Pons (tissue), 1 donor: ENCODE results near the gene BAIAP2L1.

Experiments used
- DNase-seq: peaks from one replicate; pipeline ENCODE4 v3.0.0-alpha.2; 2016; ENCODE audit warnings: low spot score

The BAIAP2L1 gene

DNA sequence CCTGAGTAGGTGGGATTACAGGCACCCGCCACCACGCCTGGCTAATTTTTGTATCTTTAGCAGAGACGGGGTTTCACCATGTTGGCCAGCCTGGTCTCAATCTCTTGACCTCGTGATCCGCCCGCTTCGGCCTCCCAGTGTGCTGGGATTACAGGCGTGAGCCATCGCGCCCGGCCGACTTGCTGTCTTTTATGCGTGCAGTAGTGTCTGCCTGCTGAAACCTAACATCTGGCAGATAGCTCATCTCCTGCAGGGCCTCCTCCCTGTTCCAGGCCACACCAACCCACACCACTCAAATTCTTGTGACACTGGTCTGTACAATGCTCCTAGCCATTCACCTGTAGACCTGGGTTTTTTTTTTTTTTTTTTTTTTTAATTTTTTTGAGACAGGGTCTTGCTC, 41.5 kb downstream of the BAIAP2L1 start:
- no peak for DNase-seq

DNA sequence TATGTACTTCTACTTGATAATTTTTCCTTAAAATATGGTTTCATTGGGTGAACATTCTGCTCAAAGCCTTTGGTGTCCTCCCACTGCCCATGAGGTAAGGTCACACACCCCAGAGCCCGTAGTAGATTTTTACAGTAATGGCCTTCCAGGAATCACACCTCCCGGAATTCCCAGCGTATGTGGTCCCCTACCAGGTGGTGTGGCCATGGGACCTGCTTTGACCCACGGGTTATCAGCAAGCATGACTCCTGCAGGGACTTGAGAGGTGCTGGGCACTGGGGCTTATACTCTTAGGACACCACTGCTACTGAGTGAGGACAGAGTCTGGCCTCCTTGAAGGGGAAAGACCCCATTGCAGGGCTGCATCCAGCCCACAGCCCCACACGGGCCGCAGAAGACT, 42.2 kb downstream of the BAIAP2L1 start:
- no peak for DNase-seq

DNA sequence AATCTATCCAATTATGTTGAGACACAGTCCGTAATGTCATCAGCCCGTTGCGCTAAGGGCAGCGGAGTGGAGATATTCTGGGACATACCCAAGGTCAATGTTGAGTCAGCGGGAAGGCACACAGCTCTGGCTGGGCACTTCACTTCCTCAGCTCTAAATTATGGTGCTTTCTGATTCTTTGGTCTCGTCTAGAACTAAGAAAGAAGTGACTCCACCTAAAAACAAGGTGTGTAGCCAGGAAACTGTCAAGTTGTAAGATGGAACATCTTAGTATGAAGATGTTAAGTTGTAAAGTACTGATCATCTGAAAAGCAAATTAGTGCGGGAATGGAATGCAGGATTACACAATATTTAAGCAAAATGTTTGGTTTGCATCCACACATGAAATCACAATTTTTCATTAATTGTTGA, 43.1 kb downstream of the BAIAP2L1 start:
- no peak for DNase-seq

DNA sequence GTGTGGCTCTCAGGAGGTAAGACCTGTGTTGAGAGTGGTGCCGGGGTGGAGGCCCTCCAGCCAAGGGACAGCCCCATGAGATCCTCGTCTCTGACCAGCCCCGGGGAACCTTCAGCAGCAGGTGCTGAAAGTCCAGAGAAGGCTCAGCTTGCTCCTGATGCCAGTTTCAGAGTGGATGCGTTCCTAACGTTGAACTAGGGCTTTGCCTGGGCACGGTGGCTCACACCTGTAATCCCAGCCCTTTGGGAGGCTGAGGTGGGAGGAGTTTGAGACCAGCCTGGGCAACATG, 45.7 kb downstream of the BAIAP2L1 start:
- DNase-seq = no peak

DNA sequence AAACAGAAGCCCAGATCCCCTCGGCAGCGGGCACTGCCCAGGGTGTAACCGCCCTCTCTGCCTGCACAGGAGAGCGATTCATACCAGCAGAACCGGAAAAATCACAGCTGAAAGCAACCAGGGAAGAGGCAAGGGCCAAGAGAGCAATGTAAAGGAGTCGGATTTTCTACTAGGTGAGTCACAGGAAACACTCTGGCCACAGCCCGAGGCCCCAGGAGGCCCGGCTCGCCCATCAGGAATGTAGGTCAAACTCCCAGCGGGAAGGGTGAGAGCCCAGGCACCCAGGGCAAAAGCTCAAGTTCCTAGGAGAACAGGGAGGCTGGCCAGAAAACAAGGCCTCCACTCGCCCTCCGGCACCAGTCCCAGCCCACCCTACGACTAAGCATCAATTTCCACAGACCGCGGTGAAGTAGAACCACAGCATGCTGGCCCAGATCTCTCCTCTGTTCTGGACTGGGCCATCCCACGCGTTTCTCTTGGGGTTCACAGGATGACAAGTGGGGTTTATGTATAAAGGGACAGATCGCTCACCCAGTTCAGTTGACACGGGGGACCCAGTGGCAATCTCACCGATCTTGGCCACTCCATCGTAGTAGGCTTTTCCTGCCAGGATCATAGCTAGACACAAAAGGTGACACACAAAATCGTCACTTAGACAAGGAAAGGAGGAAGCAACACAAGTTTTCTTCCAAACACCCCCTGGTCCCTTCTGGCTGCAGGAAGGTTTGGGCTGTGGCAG, 46.2 kb downstream of the BAIAP2L1 start:
- no peak for DNase-seq

DNA sequence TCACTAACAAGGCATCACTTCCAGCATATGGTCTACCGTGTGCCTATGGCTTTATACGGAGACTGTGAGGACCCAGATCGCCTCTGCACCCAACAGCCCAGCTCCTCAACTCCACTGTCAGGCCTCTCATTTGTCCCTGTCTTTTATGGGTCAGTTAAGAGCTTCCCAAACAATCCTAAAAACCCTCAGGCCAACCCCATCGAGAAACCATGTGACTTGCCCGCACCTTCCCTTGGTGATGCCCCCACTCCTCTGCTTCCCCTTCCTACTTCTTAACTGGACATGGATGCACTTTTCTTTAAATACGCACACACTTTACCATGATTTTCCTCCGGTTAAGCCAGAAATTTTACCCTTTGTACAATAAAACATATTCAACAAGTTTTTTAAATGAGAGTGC, 46.8 kb downstream of the BAIAP2L1 start:
- no peak for DNase-seq

DNA sequence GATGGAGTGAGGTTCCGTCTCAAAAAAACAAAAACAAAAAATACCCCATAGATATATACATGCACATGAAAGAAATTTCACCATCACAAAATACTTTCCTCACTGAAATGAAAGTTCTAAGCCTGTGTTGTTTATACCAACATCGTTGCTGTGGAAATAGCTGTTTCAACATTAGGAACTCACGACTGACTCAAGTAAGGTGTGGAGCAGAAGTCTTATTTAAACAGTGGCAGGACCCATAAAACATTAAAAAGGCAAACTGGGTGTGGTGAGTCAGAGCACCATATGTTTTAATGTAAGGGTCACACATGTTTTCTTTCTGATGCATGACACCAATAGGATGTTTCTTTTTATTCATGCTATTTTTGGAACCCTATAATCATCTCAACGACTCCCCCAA, 48.3 kb downstream of the BAIAP2L1 start:
- no peak for DNase-seq

DNA sequence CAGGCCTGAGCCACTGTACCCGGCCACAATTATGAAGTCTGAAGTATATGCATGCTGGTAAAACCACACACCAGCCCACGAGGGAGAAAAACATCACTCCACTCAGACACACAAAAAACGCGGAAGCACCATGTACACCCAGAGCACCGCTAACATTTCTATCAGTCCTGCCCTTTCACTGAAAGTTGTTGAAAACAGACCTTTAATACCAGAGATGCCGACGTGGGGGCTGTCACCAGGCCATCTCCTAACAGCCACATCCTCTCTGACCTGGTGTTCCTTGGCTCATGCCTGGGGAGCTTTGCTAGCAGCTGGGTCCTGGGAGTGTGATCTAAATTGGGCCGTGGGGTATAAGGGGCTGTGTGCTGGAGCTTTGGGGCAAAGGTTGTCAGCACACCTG, 49.8 kb downstream of the BAIAP2L1 start:
- no peak for DNase-seq

DNA sequence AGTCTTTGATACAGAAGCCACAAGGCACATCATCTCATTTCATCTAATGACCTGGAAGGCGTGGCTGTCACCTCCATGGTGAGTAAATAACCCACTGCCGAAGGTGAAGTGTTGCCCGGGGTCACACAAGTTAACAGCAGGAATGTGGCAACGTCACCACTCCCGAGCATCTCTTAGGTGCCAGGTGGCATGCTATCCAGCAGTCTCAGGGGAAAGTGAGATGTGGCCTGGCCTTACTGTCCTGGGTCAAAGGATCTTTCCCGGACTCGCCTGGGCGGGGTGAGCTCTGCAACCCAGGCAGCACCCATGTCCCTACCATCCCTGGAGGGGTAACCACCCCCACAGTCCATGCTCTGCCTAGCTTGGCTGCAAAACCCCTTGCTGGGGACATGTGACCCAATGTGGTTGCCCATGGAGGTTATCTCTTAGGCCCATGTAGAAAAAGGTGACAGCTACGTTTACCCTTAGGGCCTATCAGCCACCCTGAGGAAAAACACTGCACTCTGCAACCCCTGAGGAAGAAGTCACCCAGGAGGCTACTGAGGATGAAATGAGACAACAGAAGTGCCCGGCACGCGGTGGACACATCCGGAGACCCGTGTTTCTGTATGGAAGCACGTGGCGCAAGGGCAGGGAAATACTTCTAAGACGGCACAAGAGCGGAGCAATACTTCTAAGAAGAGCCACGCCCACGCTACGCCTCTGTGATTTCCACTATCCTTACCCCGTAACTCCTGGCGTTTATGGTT, 52.0 kb downstream of the BAIAP2L1 start:
- no peak for DNase-seq

DNA sequence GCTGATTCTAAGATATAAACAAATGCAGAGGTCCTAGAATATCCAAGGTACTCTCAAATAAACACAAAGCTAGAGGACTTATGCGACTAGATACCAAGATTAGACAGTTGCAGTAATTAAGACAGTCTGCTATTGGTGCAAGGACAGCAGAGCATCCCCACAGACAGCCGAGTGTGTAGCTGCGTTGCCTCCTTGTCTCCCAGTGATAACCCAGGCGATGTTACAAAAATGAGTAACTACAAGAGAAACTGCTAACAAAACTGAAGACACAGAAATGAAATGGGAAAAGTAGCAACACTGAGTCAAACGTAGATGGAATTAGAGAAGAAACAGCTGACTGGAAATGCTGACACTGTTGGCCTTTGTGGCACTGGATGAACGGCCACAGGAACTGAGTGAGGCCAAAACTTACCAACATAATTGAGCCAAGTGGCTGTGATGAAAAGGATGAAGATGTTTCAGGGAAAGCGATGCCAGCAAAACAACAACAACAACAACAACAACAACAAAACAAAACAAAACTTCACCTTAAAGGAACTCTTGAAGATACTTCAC, 54.3 kb downstream of the BAIAP2L1 start:
- no peak for DNase-seq

DNA sequence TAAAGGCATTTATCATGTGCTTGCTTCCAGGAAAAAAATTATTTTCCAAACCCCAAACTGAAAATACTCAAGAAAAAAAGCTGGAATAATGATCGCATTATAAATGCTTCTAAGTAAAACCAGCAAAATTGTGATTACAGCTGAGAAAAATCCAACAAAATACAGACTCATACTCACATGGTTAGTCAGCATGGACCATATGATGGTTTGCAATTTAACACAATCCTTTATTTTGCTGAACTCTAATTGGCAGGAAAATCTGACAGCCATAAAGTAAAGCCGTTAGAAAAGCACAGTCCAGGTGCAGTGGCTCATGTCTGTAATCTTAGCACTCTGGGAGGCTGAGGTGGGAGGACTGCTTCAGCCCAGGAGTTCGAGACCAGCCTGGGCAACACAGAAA, 59.8 kb downstream of the BAIAP2L1 start:
- DNase-seq = no peak

DNA sequence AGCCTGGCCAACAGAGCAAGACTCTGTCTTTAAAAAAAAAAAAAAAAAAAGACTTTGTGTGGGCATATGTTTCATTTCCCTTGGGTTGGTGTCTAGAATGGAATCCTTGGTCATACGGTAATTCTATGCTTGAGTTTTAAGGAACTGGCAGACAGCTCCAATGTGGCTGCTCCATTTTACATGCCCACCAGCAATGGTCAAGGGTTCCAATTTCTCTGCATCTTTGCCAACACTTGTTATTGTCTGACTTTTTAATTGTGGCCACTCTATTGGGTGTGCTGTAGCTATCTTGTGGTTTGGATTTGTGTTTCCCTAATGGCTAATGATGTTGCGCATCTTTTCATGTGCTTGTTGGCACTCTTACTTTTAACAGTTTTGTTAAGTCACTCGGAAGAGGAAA, 61.8 kb downstream of the BAIAP2L1 start:
- DNase-seq = no peak

DNA sequence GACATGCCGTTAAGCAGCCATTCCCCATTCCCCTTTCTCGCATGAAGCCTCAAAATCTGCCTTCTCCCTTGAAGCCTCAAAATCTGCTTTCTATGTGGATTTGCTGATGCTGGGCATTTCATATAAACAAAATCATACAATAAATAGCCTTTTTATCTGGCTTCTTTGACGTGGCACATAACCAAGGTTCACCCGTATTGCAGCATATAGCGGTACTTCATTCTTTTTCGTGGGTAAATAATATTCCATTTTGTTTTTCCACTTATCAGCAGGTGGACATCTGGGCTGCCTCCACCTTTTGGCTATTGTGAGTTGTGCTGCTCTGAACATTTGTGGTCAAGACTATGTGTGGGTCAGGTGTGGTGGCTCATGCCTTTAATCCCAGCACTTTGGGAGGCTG, 62.4 kb downstream of the BAIAP2L1 start:
- no peak for DNase-seq

DNA sequence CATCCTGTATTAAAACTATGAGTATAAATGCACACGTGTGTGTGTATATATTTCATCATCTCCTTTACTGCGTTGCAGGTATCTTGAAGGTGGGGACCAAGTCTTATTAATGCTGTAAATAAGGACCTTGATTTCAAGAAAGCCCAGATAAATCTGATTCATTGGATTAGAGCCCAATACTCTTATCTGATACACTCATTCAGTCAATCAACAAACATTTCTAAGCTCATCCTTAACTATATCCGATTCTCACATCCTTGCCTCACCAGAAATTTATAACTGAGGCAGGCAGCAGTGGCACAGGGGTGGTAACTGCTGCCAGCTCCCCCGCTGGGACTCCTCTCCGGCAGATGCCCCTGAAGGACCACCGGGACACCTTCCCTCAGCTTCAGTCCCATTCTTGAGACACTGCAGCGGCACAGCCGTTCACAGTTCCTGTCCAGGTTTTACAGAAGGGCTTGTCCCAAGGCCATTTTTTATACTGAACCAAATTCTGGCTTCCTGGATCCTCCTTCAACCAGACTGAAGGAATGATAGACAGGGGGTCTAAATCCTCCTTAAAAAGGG, 65.4 kb downstream of the BAIAP2L1 start:
- no peak for DNase-seq

DNA sequence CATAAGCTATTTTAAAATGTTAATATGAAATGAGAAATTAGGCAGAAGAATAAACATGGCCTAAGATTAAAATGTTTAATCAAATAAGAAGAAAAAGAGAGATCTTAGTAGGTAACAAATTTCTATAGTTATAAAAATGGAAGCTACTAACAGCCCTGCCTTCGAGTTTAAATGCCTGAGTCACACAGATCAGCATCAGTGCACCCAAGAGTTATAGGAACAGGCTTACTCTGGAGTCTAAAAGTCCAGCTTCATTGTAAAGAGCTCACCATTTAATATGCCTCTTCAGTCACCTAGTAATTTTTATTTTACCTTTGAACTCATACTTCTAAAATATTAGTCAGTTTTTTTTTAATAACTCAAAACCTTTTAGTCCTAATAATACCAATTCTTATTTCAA, 66.8 kb downstream of the BAIAP2L1 start:
- DNase-seq = no peak

DNA sequence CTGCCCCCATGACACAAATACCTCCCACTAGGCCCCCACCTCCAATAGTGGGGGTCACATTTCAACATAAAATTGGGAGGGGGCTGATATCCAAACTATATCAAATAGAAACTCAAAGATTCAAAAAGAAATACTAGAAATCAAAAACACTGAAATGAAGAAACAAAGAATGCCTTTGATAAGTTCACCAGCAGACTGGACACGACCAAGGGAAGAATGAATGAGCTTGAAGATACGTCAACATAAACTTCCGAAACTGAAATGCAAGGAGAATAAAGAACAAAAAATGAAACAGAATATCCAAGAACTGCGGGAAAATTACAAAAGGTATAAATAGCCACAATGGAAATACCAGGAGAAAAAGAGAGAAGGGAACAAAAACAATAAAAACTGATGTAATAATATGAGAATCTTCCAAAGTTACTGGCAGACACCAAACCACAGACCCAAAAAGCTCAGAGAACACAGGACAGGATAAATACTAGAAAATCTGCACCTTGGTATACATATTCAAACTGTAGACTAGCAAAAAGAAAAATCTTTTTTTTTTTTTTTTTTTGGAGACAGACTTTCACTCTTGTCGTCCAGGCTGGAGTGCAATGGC, 69.9 kb downstream of the BAIAP2L1 start:
- no peak for DNase-seq

DNA sequence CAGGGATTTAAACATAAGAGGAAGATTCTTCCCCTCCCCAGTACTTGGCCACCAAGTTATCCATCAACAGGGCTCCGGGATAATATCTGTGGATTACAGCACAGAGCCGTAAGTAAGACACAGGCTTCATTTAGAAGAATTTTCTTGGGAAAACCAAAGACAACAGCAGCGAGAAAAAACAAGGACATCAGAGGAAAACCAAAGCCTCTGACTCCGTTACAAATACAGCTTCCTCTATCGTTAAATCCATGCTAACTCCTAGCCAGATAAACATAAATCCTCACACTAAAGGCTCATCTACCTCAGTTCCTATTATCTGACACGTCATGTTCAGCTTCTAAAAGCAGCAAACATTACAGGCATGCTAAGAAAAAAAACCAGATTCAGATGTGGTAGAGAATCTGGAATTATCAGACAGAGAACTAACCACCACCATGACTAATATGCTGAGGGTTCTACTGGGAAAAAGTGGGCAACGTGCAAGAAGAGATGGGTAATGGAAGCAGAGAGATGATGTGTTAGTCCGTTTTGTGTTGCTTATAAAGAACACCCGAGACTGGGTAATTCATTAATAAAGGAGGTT, 71.0 kb downstream of the BAIAP2L1 start:
- no peak for DNase-seq

DNA sequence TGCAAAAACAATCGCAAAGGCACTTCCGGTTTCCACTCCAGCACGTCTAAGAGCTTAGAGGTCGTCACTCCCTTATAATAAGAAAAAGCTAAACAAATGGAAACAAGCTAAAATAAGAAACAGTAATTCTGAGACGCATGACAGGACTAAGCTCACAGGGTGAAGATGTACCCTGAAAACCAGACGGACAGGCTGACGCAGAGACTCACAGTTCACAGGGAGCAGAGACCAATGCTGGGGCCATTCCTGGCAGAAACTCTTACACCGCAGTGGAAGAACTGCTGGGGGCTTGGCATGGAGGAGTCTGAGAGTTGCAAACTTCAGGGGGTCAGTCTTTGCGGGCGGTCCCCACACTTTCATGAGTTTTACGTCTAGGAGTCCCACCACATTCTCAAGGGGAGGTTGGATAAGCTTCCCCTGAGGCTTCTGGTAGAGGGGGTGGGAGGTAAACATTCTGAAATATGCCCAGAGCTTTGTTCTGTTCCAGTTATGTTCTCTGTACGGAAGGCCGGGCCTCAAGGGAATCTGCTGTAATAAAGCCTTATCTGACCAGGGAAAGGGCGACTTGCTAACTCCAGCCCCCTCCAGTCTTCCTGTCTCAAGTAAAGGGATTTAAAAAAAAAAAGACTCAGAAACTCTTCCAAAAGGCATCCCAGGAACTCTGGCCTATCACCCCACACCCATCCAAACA, 71.6 kb downstream of the BAIAP2L1 start:
- DNase-seq = no peak

DNA sequence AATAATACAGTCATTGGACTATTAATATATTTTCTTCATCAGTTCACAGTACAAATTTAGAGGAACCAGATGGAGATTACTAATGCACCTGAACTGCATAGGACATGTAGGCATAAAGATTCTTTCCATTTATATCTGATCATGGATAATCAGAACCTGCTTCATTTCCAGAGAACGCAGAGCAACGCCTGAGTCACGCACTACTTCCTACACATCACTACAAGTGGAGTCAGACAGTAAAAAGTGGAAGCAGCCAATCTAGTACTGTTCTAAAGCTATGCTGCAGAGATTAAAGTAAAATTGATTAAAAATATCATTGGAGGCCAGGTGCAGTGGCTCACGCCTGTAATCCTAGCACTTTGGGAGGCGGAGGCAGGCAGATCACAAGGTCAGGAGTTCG, 76.1 kb downstream of the BAIAP2L1 start:
- DNase-seq = no peak

DNA sequence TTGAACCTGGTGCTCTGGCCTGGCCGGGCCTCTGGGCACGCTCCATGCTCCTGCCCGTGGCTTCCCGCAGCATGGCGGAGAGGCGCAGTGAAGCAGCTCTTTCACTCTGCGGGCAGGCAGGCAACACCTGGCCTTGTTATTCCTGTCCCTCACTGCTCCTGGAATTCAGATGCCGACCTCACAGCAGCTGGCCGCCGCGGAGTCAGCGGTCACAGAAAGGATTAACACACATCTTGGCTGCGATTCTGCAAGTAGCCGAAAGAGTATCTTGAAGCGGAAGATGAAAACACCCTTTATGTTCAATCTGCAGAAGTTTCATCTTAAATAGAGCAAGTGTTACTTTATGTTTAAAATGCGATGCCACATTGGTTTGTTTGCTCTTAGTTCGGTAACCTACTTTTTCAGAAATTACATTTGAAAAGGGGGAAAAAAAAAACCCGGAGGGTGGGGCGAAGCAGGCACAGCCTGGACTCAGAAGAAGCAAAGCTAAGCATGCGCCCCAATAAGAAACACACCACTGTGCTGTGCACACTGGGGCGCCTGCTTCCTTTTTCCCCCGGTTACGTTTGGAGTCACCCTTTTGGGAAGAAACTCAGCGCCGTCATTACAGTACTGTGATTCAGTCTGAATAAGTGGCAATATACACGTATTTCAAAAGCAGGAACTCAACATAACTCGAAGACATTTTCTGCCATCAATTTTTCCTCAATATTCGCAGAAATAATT, 77.1 kb downstream of the BAIAP2L1 start:
- no peak for DNase-seq
